Ovary (tissue), 9 donors: ENCODE measurements around the gene SPATC1L. TPM values are rescaled to one million over a fixed set of nuclear protein-coding genes. Genes with fewer than 3 reads are reported as not detected.

ENCODE experiments used
- DNase-seq, 5 donors: peaks; one replicate each; pipeline ENCODE4 v3.0.0-alpha.2; 2019 to 2020
- H3K27ac ChIP-seq, 2 donors: fragments of 200-600 bp; one replicate each; pipeline versions ENCODE4 v1.5.1 to v1.8.0; 2019 to 2022
- H3K27me3 ChIP-seq: fragments of 200-600 bp; one replicate; pipeline ENCODE4 v1.8.0; 2022
- H3K36me3 ChIP-seq: fragments of 200-600 bp; sonication (generic); one replicate; pipeline ENCODE4 v1.5.1; 2019
- H3K4me1 ChIP-seq: one replicate; pipeline ENCODE4 v1.8.1; 2013; ENCODE audit warnings: mild to moderate bottlenecking, moderate library complexity; ENCODE audit not compliant: insufficient read depth
- H3K4me3 ChIP-seq: fragments of 200-600 bp; sonication (generic); one replicate; pipeline ENCODE4 v1.5.1; 2017
- H3K9me3 ChIP-seq, 2 donors: fragments of 200-600 bp in 1 of 2; sonication (generic) in 1 of 2; one replicate each; pipeline versions ENCODE4 v1.5.1 to v1.8.1; 2013 to 2019; ENCODE audit warnings: mild to moderate bottlenecking in 1 of 2, moderate library complexity in 1 of 2
- EP300 ChIP-seq: sonication (generic); formaldehyde crosslinking; IDR thresholded peaks from one replicate; pipeline ENCODE4 v1.6.1; 2017; ENCODE audit warnings: antibody characterized with exemption
- POLR2A ChIP-seq: fragments of 450-650 bp; IDR thresholded peaks from one replicate; pipeline ENCODE4 v1.6.1; 2017; ENCODE audit warnings: antibody characterized with exemption, mild to moderate bottlenecking, moderate library complexity
- WGBS, 3 donors: extraction: QIAGEN DNeasy Blood & Tissue Kit in 1 of 3; methylation state at CpG; one replicate each; pipeline versions ENCODE4 v1.1.5 to v1.1.7; 2013 to 2017; 5-methylcytosine and 5-hydroxymethylcytosine counted together
- intact Hi-C, 4 donors: fragments of 100-400 bp; cut with DNase I; formaldehyde crosslinking; loops; one replicate each; pipeline versions ENCODE4 v1.11.0 to v1.15.1; 2022 to 2023
- polyA plus RNA-seq, 2 donors: library from polyadenylated mRNA; stranded (reverse); fragments of 200-250 nt in 1 of 2; fragments of 350-450 nt in 1 of 2; fragmentation: Illumina TruSeq in 1 of 2; extraction: RNeasy Lipid Tissue Mini Kit (QIAGEN cat#74804) in 1 of 2; gene quantifications; one replicate each; pipeline ENCODE4 v1.2.3, GENCODE V29; 2013 to 2014
- total RNA-seq, 7 donors: library from RNA; depleted of rRNA in 2 of 7; stranded (reverse); fragments of >200 nt in 2 of 7; fragmentation: NEBNext Ultra II Directional in 3 of 7; extraction: Animal tissue kit (Norgen Biotek cat#: 25700) in 3 of 7; gene quantifications; one replicate each; pipeline versions ENCODE4 v1.1.0 to v1.2.4, GENCODE V29; 2016 to 2023
- TF ChIP-seq, protein P1 (sequence below), 3 donors: fragments of 450-650 bp in 2 of 3; fragments of 200-600 bp in 1 of 3; IDR thresholded peaks; one replicate each; pipeline versions ENCODE4 v1.5.1 to v1.8.0; 2016 to 2022; ENCODE audit warnings: antibody characterized with exemption in 3 of 3, mild to moderate bottlenecking in 1 of 3
- donor health status: DM: no; HTN: no; CAD: no; lungs with moderate emphysema.
- donor health status: DM: no; HTN: no; CAD: no.
- donor health status: Bipolar disorder and iron deficiency.
- donor health status: DM: yes; HTN: yes; CAD: no.
- donor health status: DM: no; HTN: no; CAD: no.
- donor health status: DM: yes; HTN: yes; CAD: no.

The SPATC1L gene
- total and polyA plus RNA-seq, 9 donors, result 2.8 to 21.3 (median 14.9) TPM

- no peaks in the 10 kb centered on the region for H3K9me3 ChIP-seq
- intact Hi-C loops, result no loop called here
- peak in 3 of 5 donors; percentile 7 to 19 (median 14) for DNase-seq
These were observed 28.6 kb upstream of the SPATC1L start for GRCh38 chr21:46212721-46213484.

DNA sequence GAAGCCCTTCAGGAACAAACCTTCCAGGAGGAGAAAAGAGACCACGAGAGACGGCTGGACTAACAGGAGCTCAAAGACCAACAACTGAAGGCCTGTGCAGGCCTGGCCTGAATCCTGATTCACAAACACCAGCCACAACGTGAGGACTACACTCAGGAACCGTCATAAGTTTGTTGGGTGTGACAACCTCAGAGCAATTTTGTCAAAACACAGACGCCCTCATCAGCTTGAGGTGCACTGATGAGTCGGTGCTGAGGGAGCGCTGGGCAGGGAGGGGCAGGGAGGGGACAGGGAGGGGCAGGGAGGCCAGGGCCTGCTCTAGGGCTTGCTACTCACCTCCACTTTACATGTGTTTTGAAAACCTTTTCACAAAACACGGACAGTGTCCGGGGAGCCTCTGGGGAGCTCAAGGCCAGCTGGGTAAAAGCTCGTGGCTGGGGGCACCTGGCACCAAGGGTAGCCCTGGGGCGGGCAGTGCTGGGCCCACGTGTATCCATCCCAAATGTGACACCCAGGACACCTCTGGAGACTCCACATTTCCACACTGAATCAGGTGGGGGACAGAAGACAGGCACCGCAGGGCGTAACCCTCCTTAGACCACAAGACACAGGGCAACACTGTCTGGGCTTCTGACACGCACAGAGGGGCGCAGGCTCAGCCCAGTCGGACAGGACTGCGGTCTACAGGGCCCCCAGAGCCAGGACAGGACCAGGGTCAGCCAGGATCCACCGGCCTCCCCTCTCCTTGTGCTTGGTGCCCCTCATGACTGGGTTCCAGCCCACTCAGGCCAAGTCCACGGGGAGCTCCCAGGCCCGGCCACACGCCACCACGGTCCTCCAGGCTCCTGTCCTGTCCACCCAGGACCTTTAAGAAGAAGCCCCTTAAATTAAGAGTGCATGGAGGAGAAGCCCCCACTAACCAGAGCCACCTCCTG is 27.8 kb upstream of the SPATC1L start:
- Histone ChIP-seq H3K9me3 (no peaks in the 10 kb centered on the region), H3K4me1 (no peaks in the 10 kb centered on the region), H3K27me3 (no peaks in the 10 kb centered on the region), H3K4me3 (no peak overlapping the region), H3K36me3 (no peaks in the 10 kb centered on the region), H3K27ac (no peak overlapping the region)
- intact Hi-C loops, result no loop called here
- TF ChIP-seq, protein P1, sequence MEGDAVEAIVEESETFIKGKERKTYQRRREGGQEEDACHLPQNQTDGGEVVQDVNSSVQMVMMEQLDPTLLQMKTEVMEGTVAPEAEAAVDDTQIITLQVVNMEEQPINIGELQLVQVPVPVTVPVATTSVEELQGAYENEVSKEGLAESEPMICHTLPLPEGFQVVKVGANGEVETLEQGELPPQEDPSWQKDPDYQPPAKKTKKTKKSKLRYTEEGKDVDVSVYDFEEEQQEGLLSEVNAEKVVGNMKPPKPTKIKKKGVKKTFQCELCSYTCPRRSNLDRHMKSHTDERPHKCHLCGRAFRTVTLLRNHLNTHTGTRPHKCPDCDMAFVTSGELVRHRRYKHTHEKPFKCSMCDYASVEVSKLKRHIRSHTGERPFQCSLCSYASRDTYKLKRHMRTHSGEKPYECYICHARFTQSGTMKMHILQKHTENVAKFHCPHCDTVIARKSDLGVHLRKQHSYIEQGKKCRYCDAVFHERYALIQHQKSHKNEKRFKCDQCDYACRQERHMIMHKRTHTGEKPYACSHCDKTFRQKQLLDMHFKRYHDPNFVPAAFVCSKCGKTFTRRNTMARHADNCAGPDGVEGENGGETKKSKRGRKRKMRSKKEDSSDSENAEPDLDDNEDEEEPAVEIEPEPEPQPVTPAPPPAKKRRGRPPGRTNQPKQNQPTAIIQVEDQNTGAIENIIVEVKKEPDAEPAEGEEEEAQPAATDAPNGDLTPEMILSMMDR (IDR thresholded peaks at IDR 0.05), result no peak
- no peak for TF ChIP-seq EP300
- no peak for TF ChIP-seq POLR2A
- 83 to 86% (median 85%) methylated on average over 23 of the region's 23 CpGs for WGBS, 3 donors
- peak in 1 of 5 donors; percentile 28 for DNase-seq

More at GRCh38 chr21:46212721-46213484, 28.6 kb upstream of the SPATC1L start:
- no peaks in the 10 kb centered on the region for H3K27me3 ChIP-seq
- no peak for TF ChIP-seq POLR2A
- TF ChIP-seq EP300, result no peak
- TF ChIP-seq, protein P1 (IDR thresholded peaks at IDR 0.05), result no peak
- WGBS, 3 donors, result 88 to 93% (median 91%) methylated on average over 16 to 18 of the region's 18 CpGs
- no peak overlapping the region for H3K4me3 ChIP-seq
- H3K27ac ChIP-seq, result no peak overlapping the region
- no peaks in the 10 kb centered on the region for H3K4me1 ChIP-seq
- no peaks in the 10 kb centered on the region for H3K36me3 ChIP-seq

- TF ChIP-seq POLR2A, result no peak
- TF ChIP-seq EP300, result no peak
- TF ChIP-seq, protein P1 (IDR thresholded peaks at IDR 0.05), result no peak
- no peaks in the 10 kb centered on the region for H3K27me3 ChIP-seq
- intact Hi-C loops, result no loop called here
- H3K4me1 ChIP-seq, result no peaks in the 10 kb centered on the region
- no peaks in the 10 kb centered on the region for H3K36me3 ChIP-seq
- 91 to 95% (median 93%) methylated on average over 7 of the region's 7 CpGs for WGBS, 3 donors
- H3K27ac ChIP-seq, result no peak overlapping the region
- no peak overlapping the region for H3K4me3 ChIP-seq
- H3K9me3 ChIP-seq, result no peaks in the 10 kb centered on the region
- peak in 2 of 5 donors; percentile 13 to 17 for DNase-seq
These were observed 27.1 kb upstream of the SPATC1L start for GRCh38 chr21:46211376-46211775.

DNA sequence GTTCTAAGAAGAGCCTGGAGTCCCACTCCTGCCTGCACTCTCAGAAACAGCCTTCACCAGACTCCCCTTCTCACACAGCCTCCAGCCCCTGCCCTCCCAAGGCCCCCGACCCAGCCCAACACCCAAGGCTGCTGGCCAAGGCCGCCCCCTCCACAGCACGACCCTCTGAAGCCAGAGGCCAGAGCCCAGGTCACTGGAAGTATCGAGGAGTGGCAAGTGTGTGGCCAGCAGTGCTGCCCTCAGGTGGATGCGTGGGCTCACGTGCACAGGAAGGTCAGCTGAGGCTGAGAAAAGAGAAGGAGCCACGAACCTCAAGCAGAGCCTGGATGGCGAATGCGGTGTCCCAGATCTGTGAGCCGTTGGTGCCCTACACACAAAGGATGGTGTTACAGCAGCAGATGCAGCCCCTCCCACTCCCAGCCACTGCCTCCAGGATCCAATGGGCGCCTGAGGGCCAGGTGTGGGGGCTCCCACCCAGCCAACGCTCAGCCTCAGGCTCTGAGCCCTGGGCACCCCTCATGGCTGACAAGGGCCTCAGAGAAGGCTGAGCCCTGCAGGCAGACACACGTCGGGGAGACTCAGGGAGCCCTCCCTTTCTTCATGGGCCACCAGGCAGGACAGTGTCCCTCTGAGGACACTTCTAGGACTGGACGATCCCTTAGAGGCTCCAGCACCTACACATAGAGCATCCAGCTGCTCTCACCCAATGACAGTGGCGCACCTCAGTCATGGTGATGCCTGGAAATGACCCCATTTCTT is 26.3 kb upstream of the SPATC1L start:
- WGBS, 3 donors, result 82 to 85% (median 82%) methylated on average over 16 of the region's 16 CpGs
- intact Hi-C loops, result no loop called here
- Histone ChIP-seq H3K36me3 (no peaks in the 10 kb centered on the region), H3K27ac (no peak overlapping the region), H3K27me3 (no peaks in the 10 kb centered on the region), H3K9me3 (no peaks in the 10 kb centered on the region), H3K4me1 (no peaks in the 10 kb centered on the region), H3K4me3 (no peak overlapping the region)
- TF ChIP-seq, protein P1 (IDR thresholded peaks at IDR 0.05), result no peak
- TF ChIP-seq EP300, result no peak
- peak in 2 of 5 donors; percentile 15 to 25 for DNase-seq
